Measurements from ENCODE around the gene KCNQ1. TPM values are rescaled to one million over a fixed set of nuclear protein-coding genes. Genes with fewer than 3 reads are reported as not detected.

The KCNQ1 gene
- total and polyA plus RNA-seq, 9 of the 15 experiments (the other 6 are each of a cell fraction or from before 2014, with no cell fraction given): 0.44 TPM; not detected in 8

DNA sequence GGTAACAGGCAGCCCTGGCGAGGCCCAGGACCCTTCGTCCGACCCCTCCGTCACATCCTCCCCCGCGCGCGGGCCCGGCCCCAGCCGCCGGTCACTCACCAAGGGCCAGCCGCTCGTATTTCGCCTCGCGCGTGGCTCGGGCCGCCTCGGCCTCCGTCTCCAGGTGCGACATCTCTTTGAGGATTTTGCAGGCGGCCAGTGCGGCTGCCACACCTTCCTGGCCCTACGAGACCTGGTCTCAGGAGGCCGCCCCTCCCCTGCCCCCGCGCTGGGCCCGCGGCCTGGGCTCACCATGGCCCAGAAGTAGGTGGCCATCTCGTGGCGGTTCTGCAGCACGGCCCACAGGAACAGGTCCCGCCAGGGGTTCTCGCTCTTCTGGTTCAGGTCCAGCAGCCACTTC is 30.2 kb upstream of the KCNQ1 start (continued):
- TF ChIP-seq MGA (IDR thresholded peaks at IDR 0.05) (no peak), CTCF (IDR thresholded peaks at IDR 0.05 in 2 of 3, conservative IDR thresholded peaks at IDR 0.05 in 1 of 3; ENCODE audit: insufficient read depth in 2 of 3, low read depth in 1 of 3, low read length in 3 of 3) (0 out of 6 replicates have a peak, but pooled peaks of 1 of the 3 experiments have one; percentile 9)
